Chondrocyte (in vitro differentiated cells): ENCODE results near the gene BRICD5. TPM values are rescaled to one million over a fixed set of nuclear protein-coding genes. Genes with fewer than 3 reads are reported as not detected.

Experiments used
- DNase-seq: peaks from one replicate; pipeline ENCODE4 v3.0.0; 2021; ENCODE audit warnings: mixed read lengths, low spot score
- H3K27ac Mint-ChIP-seq: one replicate; pipeline ENCODE4 v1.8.0; 2021; ENCODE audit warnings: mild to moderate bottlenecking, moderate library complexity, mixed read lengths; ENCODE audit not compliant: unreplicated experiment
- H3K27me3 Mint-ChIP-seq: 2 replicates; pipeline ENCODE4 v1.8.0; 2021; ENCODE audit warnings: low read depth, mixed read lengths
- H3K36me3 Mint-ChIP-seq: 2 replicates; pipeline ENCODE4 v1.8.0; 2021; ENCODE audit warnings: low read depth, mixed read lengths
- H3K4me1 Mint-ChIP-seq: 2 replicates; pipeline ENCODE4 v1.8.0; 2021; ENCODE audit warnings: low read depth, mild to moderate bottlenecking, mixed read lengths
- H3K4me3 Mint-ChIP-seq: one replicate; pipeline ENCODE4 v1.8.0; 2021; ENCODE audit warnings: mild to moderate bottlenecking, moderate library complexity, mixed read lengths; ENCODE audit not compliant: unreplicated experiment
- H3K9me3 Mint-ChIP-seq: 2 replicates; pipeline ENCODE4 v1.8.0; 2021; ENCODE audit warnings: low read depth, mixed read lengths
- total RNA-seq: library from RNA; stranded (reverse); gene quantifications from 3 replicates; pipeline ENCODE4 v1.2.1, GENCODE V29; 2021
- TF ChIP-seq, protein P1 (sequence below): fragments of 200-600 bp; sonication (generic); IDR thresholded peaks from 2 replicates; pipeline ENCODE4 v1.5.0; 2021; ENCODE audit warnings: antibody characterized with exemption, mild to moderate bottlenecking, moderate library complexity

The BRICD5 gene
- total RNA-seq, 1 donor from 2014 or later = 5.4 TPM

DNA sequence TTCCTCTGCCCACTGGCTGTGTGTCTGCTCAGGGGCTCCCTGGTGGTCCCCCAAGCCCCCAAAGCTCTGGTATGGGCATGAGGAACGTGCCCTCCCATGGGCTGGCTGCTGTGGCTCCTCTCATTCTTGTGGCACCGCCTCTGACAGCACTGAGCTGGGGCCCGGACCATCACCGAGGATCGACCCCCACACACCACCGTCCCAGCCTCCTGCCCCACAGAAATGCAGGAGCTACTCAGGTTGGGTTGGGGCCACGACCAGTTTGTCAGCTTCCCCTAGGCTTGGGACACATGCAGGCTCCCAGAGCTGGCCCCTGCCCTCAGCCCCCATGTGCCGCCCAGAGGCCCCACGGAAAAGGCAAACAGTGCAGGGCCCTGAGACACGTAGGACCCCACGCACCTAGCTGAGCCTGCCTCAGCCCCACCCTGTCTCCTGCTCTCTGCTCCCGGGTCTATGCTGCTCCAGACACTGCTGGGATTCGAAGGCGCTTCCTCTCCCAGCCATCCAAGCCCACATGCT lies 11.0 kb downstream of the BRICD5 start:
- no peaks in the 10 kb centered on the region for H3K36me3 Mint-ChIP-seq
- no peak for DNase-seq
- H3K4me1 Mint-ChIP-seq = peaks cover 8% of the 10 kb centered on the region
- peaks cover 7% of the 10 kb centered on the region for H3K27me3 Mint-ChIP-seq
- no peak overlapping the region for H3K4me3 Mint-ChIP-seq
- no peak overlapping the region for H3K27ac Mint-ChIP-seq
- TF ChIP-seq, protein P1, sequence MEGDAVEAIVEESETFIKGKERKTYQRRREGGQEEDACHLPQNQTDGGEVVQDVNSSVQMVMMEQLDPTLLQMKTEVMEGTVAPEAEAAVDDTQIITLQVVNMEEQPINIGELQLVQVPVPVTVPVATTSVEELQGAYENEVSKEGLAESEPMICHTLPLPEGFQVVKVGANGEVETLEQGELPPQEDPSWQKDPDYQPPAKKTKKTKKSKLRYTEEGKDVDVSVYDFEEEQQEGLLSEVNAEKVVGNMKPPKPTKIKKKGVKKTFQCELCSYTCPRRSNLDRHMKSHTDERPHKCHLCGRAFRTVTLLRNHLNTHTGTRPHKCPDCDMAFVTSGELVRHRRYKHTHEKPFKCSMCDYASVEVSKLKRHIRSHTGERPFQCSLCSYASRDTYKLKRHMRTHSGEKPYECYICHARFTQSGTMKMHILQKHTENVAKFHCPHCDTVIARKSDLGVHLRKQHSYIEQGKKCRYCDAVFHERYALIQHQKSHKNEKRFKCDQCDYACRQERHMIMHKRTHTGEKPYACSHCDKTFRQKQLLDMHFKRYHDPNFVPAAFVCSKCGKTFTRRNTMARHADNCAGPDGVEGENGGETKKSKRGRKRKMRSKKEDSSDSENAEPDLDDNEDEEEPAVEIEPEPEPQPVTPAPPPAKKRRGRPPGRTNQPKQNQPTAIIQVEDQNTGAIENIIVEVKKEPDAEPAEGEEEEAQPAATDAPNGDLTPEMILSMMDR = no peak
- H3K9me3 Mint-ChIP-seq = no peaks in the 10 kb centered on the region

GRCh38 chr16:2199095-2199494 lies 11.6 kb downstream of the BRICD5 start:
- no peak for DNase-seq
- TF ChIP-seq, protein P1 = no peak
- no peak overlapping the region for H3K4me3 Mint-ChIP-seq
- H3K9me3 Mint-ChIP-seq = no peaks in the 10 kb centered on the region
- no peaks in the 10 kb centered on the region for H3K36me3 Mint-ChIP-seq
- H3K4me1 Mint-ChIP-seq = peaks cover 4% of the 10 kb centered on the region
- H3K27me3 Mint-ChIP-seq = peaks cover 7% of the 10 kb centered on the region
- H3K27ac Mint-ChIP-seq = no peak overlapping the region

GRCh38 chr16:2198283-2198682 lies 12.4 kb downstream of the BRICD5 start:
- peaks cover 4% of the 10 kb centered on the region for H3K4me1 Mint-ChIP-seq
- no peaks in the 10 kb centered on the region for H3K9me3 Mint-ChIP-seq
- H3K36me3 Mint-ChIP-seq = no peaks in the 10 kb centered on the region
- TF ChIP-seq, protein P1 = no peak
- no peak overlapping the region for H3K27ac Mint-ChIP-seq
- DNase-seq = no peak
- H3K27me3 Mint-ChIP-seq = peaks cover 7% of the 10 kb centered on the region
- H3K4me3 Mint-ChIP-seq = no peak overlapping the region

GRCh38 chr16:2197765-2198164 lies 12.9 kb downstream of the BRICD5 start:
- Mint-ChIP-seq H3K27me3 (peaks cover 7% of the 10 kb centered on the region), H3K4me1 (peaks cover 4% of the 10 kb centered on the region), H3K36me3 (no peaks in the 10 kb centered on the region), H3K27ac (no peak overlapping the region), H3K9me3 (no peaks in the 10 kb centered on the region), H3K4me3 (no peak overlapping the region)
- no peak for DNase-seq
- TF ChIP-seq, protein P1 = no peak

DNA sequence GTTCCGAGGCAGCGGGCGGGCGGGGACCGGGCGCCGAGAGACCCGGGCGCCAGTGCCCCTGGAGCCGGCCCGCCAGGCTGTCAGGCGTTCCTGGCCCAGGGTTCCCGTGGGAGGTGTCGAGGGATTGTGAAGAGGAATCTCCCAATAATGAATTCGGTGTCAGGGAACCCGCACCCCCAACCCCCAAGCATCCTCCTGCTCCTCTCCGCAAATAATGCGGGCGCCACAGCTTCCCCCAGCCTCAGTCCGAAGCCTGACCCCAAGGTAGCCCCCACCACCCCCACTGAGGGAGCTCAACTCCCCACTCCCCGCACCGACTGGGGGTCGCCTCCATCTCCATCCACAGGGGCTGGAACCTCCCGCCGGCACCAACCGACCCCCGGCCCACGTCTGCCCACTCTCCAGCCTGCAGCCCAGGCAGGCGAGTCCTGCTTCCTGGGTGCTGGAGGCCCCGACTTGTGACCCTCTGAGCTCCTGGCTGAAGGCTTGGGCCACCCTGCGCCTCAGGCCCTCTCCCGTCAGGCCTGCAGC lies 13.6 kb downstream of the BRICD5 start:
- Mint-ChIP-seq H3K27me3 (peaks cover 7% of the 10 kb centered on the region), H3K4me3 (peak overlapping the region; percentile 53), H3K9me3 (no peaks in the 10 kb centered on the region), H3K4me1 (peaks cover 4% of the 10 kb centered on the region), H3K27ac (no peak overlapping the region), H3K36me3 (no peaks in the 10 kb centered on the region)
- TF ChIP-seq, protein P1 = no peak
- no peak for DNase-seq
